K562 (cell line): ENCODE data around the gene MADD.

ENCODE experiments used
- EZH2 ChIP-seq: IDR thresholded peaks from 2 replicates; pipeline ENCODE4 v1.6.1; 2012; ENCODE audit warnings: low read depth, mild to moderate bottlenecking, inconsistent platforms, low read length, borderline replicate concordance
- MCM3 ChIP-seq: fragments of 450-650 bp; IDR thresholded peaks from 2 replicates; pipeline ENCODE4 v1.6.1; 2016
- MYC ChIP-seq, 2 experiments: fragments of 250-450 bp in 1 of 2; sonication (Bioruptor Pico) in 1 of 2; IDR thresholded peaks; 2 replicates each; pipeline versions ENCODE4 v1.5.1 to v1.6.1; 2012 to 2021; ENCODE audit warnings: low read depth in 2 of 2, borderline replicate concordance in 1 of 2, improper control_type of control experiment in 1 of 2, low read length in 1 of 2, mild to moderate bottlenecking in 1 of 2, moderate library complexity in 1 of 2
- NCOR1 ChIP-seq: fragments of 450-650 bp; IDR thresholded peaks from 2 replicates; pipeline ENCODE4 v1.6.1; 2016; ENCODE audit warnings: mild to moderate bottlenecking, moderate library complexity
- NR2C2 ChIP-seq, 2 experiments: fragments of 200-800 bp in 1 of 2; sonication (Bioruptor generic) in 1 of 2; sonication (generic) in 1 of 2; formaldehyde crosslinking in 1 of 2; IDR thresholded peaks; 2 replicates each; pipeline versions ENCODE4 v1.6.1 to v1.8.0; 2016 to 2022; ENCODE audit warnings: mild to moderate bottlenecking in 1 of 2, missing compliant biosample characterization in 1 of 2, missing genetic modification characterization in 1 of 2, missing genetic modification reagents in 1 of 2
- POLR2AphosphoS5 ChIP-seq: IDR thresholded peaks from 2 replicates; pipeline ENCODE4 v1.6.1; 2011; ENCODE audit warnings: mild to moderate bottlenecking, low read depth, low read length, moderate library complexity; ENCODE audit not compliant: control insufficient read depth, insufficient read depth
- PYGO2 ChIP-seq: fragments of 450-650 bp; IDR thresholded peaks from 2 replicates; pipeline ENCODE4 v1.6.1; 2016; ENCODE audit warnings: mild to moderate bottlenecking, missing genetic modification characterization, moderate library complexity, missing compliant biosample characterization
- RB1 ChIP-seq: fragments of 450-650 bp; IDR thresholded peaks from 2 replicates; pipeline ENCODE4 v1.6.1; 2017; ENCODE audit warnings: low read depth, mild to moderate bottlenecking
- ZBTB7A ChIP-seq: IDR thresholded peaks from 2 replicates; pipeline ENCODE4 v1.6.1; 2011; ENCODE audit warnings: low read depth, mild to moderate bottlenecking, low read length, moderate library complexity, borderline replicate concordance; ENCODE audit not compliant: control insufficient read depth
- ZC3H11A ChIP-seq: IDR thresholded peaks from 2 replicates; pipeline ENCODE4 v1.6.1; 2012; ENCODE audit warnings: low read depth, low read length, improper control_type of control experiment
- ZNF408 ChIP-seq: fragments of 250-450 bp; sonication (Bioruptor Pico); IDR thresholded peaks from 2 replicates; pipeline ENCODE4 v1.4.0; 2020; ENCODE audit warnings: low read depth, mild to moderate bottlenecking, moderate library complexity
- TF ChIP-seq, protein P1 (sequence below): fragments of 450-650 bp; IDR thresholded peaks from 2 replicates; pipeline ENCODE4 v1.6.1; 2016
- TF ChIP-seq, protein P2 (sequence below): sonication (generic); formaldehyde crosslinking; IDR thresholded peaks from 2 replicates; pipeline ENCODE4 v1.8.0; 2022; ENCODE audit warnings: mild to moderate bottlenecking, missing genetic modification reagents
- TF ChIP-seq, protein P3 (sequence below), 3 experiments: IDR thresholded peaks in 2 of 3; conservative IDR thresholded peaks in 1 of 3; 2 replicates each; pipeline ENCODE4 v1.5.1; 2011 to 2012; ENCODE audit warnings: low read length in 3 of 3, mild to moderate bottlenecking in 3 of 3, control low read depth in 2 of 3, improper control_type of control experiment in 1 of 3, inconsistent platforms in 1 of 3, low read depth in 1 of 3, mixed read lengths in 1 of 3, moderate library complexity in 1 of 3; ENCODE audit not compliant: insufficient read depth in 2 of 3

DNA sequence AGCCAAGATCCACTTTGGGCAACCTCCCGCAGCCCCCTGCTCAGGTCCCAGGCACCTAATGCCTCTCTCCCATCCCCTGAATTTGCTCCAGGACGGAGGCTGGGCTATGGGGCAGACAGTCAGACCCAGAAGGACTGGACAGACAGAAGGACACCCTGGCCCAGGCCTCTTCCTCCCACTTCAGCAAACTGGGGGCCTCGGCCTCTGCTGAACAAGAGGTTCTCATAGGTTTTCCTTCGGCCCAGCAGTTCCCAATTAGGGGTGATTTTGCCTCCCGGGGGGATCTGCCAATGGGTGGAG, 104.7 kb downstream of the MADD start:
- TF ChIP-seq NCOR1 (no peak), PYGO2 (tag) (no peak), POLR2AphosphoS5 (no peak), RB1 (no peak), MYC (IDR thresholded peaks at IDR 0.05; ENCODE audit: low read depth, low read length) (no peak), MYC (CRISPR knock-in tag; IDR thresholded peaks at IDR 0.05; ENCODE audit: borderline replicate concordance, low read depth) (no peak), ZC3H11A (no peak), MCM3 (no peak), NR2C2 (CRISPR knock-in tag; IDR thresholded peaks at IDR 0.05) (no peak), NR2C2 (tag; IDR thresholded peaks at IDR 0.05) (no peak), ZBTB7A (no peak), ZNF408 (CRISPR knock-in tag) (no peak), EZH2 (no peak)
- TF ChIP-seq, protein P1, sequence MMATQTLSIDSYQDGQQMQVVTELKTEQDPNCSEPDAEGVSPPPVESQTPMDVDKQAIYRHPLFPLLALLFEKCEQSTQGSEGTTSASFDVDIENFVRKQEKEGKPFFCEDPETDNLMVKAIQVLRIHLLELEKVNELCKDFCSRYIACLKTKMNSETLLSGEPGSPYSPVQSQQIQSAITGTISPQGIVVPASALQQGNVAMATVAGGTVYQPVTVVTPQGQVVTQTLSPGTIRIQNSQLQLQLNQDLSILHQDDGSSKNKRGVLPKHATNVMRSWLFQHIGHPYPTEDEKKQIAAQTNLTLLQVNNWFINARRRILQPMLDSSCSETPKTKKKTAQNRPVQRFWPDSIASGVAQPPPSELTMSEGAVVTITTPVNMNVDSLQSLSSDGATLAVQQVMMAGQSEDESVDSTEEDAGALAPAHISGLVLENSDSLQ = no peak
- TF ChIP-seq, protein P2, sequence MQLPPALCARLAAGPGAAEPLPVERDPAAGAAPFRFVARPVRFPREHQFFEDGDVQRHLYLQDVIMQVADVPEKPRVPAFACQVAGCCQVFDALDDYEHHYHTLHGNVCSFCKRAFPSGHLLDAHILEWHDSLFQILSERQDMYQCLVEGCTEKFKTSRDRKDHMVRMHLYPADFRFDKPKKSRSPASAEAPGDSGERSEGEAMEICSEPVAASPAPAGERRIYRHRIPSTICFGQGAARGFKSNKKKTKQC = no peak
- TF ChIP-seq, protein P3, sequence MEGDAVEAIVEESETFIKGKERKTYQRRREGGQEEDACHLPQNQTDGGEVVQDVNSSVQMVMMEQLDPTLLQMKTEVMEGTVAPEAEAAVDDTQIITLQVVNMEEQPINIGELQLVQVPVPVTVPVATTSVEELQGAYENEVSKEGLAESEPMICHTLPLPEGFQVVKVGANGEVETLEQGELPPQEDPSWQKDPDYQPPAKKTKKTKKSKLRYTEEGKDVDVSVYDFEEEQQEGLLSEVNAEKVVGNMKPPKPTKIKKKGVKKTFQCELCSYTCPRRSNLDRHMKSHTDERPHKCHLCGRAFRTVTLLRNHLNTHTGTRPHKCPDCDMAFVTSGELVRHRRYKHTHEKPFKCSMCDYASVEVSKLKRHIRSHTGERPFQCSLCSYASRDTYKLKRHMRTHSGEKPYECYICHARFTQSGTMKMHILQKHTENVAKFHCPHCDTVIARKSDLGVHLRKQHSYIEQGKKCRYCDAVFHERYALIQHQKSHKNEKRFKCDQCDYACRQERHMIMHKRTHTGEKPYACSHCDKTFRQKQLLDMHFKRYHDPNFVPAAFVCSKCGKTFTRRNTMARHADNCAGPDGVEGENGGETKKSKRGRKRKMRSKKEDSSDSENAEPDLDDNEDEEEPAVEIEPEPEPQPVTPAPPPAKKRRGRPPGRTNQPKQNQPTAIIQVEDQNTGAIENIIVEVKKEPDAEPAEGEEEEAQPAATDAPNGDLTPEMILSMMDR (IDR thresholded peaks at IDR 0.05 in 2 of 3, conservative IDR thresholded peaks at IDR 0.05 in 1 of 3; ENCODE audit: insufficient read depth in 2 of 3, low read depth in 1 of 3, low read length in 3 of 3) = no peak
